ENCODE measurements around the gene ARHGAP21.

The ARHGAP21 gene

DNA sequence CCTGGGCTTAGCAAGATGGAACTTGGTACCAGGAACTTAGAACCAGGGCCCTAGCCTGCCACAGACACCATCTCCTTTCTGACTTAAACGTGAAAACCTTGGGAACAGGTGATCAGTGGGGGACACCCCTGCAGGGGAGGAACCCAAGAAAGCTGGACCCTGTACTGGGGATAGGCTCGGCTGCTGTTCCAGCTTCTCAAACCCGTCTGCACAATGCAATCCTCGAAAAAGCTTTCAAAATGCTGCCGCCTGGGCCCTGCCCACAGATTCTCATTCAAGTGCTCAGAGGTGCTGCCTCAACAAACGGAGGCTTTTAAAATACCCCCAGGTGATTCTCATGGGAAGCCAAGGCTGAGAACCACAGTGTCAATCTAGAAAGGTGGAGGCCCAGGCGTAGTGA, 169.7 kb downstream of the ARHGAP21 start:
- Histone ChIP-seq H4K20me1 (no peaks in the 10 kb centered on the region), H3K9me3 (no peaks in the 10 kb centered on the region), H3K27me3 (no peaks in the 10 kb centered on the region), H3K27ac (no peak overlapping the region), H3K4me1 (peaks cover 12% of the 10 kb centered on the region), H3K4me2 (no peak overlapping the region), H3K4me3 (no peak overlapping the region), H3K9ac (no peak overlapping the region), H3K36me3 (no peaks in the 10 kb centered on the region)
- no peak for TF ChIP-seq Cebpa-rat (IDR thresholded peaks at IDR 0.05)

- H4K20me1 ChIP-seq: no peaks in the 10 kb centered on the region
- H3K9ac ChIP-seq: no peak overlapping the region
- no peak for TF ChIP-seq Cebpa-rat (IDR thresholded peaks at IDR 0.05)
- H3K27me3 ChIP-seq: no peaks in the 10 kb centered on the region
- no peak overlapping the region for H3K4me3 ChIP-seq
- no peaks in the 10 kb centered on the region for H3K9me3 ChIP-seq
- peaks cover 12% of the 10 kb centered on the region for H3K4me1 ChIP-seq
- H3K27ac ChIP-seq: no peak overlapping the region
- no peaks in the 10 kb centered on the region for H3K36me3 ChIP-seq
- no peak overlapping the region for H3K4me2 ChIP-seq
Observed at GRCh38 chr10:24553051-24553612, 170.6 kb downstream of the ARHGAP21 start.

DNA sequence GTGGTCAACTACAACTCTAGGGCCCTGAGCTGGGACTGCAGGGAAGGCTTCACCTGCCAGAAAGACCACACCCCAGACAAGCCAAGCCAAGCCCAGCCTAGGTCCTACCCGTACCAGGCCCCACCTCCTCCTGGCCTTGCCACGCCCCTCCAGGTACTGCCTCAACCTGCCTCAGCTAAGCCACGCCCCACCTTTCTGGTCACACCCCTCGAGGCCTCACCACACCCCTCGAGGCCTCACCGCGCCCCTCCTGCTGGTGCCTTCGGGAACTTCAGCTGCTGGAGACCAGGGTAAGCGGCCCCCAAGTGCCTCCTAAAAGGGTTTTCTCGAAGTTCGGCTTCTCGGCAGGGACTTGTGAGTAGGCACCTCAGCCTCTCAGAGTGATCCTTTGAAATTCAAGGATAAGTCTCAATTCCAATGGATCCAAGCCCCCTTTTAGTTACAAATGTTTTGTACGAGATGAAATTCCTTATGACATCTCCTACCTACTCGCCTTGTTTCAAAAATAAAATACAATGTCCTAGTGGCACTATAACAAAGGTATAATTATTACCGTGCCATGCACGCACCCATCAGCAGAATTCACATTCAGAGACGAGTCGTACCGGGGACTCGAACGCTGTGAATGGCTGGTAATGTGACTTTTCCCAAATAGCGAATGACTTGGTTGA, 171.2 kb downstream of the ARHGAP21 start:
- no peak for TF ChIP-seq Cebpa-rat (IDR thresholded peaks at IDR 0.05)
- no peaks in the 10 kb centered on the region for H4K20me1 ChIP-seq
- no peak overlapping the region for H3K9ac ChIP-seq
- no peaks in the 10 kb centered on the region for H3K27me3 ChIP-seq
- peaks cover 12% of the 10 kb centered on the region for H3K4me1 ChIP-seq
- no peaks in the 10 kb centered on the region for H3K9me3 ChIP-seq
- no peaks in the 10 kb centered on the region for H3K36me3 ChIP-seq
- no peak overlapping the region for H3K4me3 ChIP-seq
- no peak overlapping the region for H3K27ac ChIP-seq
- H3K4me2 ChIP-seq: no peak overlapping the region

- no peaks in the 10 kb centered on the region for H3K36me3 ChIP-seq
- H3K27me3 ChIP-seq: no peaks in the 10 kb centered on the region
- H4K20me1 ChIP-seq: no peaks in the 10 kb centered on the region
- no peak overlapping the region for H3K4me2 ChIP-seq
- H3K9me3 ChIP-seq: no peaks in the 10 kb centered on the region
- no peak for TF ChIP-seq Cebpa-rat (IDR thresholded peaks at IDR 0.05)
- H3K27ac ChIP-seq: no peak overlapping the region
- no peak overlapping the region for H3K4me3 ChIP-seq
- peaks cover 3% of the 10 kb centered on the region for H3K4me1 ChIP-seq
- no peak overlapping the region for H3K9ac ChIP-seq
Observed at GRCh38 chr10:24551161-24551560, 172.5 kb downstream of the ARHGAP21 start.

DNA sequence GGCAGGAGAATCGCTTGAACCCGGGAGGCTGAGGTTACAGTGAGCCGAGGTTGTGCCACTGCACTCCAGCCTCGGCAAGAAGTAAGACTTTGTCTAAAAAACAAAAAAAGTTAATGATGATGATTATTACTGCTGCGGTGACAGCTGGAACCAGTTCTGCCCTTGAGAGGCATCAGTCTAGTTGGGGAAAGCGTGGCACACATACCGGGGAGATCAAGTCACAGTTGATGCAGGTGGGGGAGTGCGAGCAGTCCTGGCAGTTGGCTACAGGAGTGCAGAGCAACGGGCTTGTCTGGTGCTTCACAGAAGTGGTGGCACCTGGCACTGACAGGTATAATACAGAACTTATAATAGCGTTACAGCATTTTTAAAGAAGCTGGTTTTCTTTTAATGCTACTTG, 173.0 kb downstream of the ARHGAP21 start:
- Histone ChIP-seq H3K9me3 (no peaks in the 10 kb centered on the region), H3K27me3 (no peaks in the 10 kb centered on the region), H3K4me2 (no peak overlapping the region), H3K36me3 (no peaks in the 10 kb centered on the region), H3K27ac (no peak overlapping the region), H3K4me3 (no peak overlapping the region), H3K9ac (no peak overlapping the region), H3K4me1 (no peaks in the 10 kb centered on the region), H4K20me1 (no peaks in the 10 kb centered on the region)
- no peak for TF ChIP-seq Cebpa-rat (IDR thresholded peaks at IDR 0.05)

- H3K4me1 ChIP-seq: no peaks in the 10 kb centered on the region
- H3K27me3 ChIP-seq: no peaks in the 10 kb centered on the region
- TF ChIP-seq Cebpa-rat (IDR thresholded peaks at IDR 0.05): no peak
- H3K9me3 ChIP-seq: no peaks in the 10 kb centered on the region
- no peak overlapping the region for H3K9ac ChIP-seq
- H3K4me2 ChIP-seq: no peak overlapping the region
- H3K4me3 ChIP-seq: no peak overlapping the region
- no peak overlapping the region for H3K27ac ChIP-seq
- no peaks in the 10 kb centered on the region for H3K36me3 ChIP-seq
- no peaks in the 10 kb centered on the region for H4K20me1 ChIP-seq
Observed at GRCh38 chr10:24545585-24545984, 178.1 kb downstream of the ARHGAP21 start.

DNA sequence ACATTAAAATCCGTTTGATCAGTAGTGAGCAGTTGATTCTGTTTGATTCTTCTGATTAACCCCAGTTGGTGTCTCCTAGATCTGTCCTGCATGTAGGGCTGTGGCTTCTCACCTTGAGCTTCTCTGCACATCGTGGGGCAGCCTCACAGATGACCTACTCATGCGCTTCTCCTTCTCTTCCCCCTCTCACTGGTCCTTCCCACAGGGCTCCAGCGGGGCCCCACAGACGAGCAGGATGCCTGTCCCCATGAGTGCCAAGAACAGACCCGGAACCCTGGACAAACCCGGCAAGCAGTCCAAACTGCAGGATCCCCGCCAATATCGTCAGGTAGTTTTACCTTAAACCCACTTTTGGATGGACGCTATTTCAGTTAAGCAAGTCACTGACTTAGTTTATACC, 178.9 kb downstream of the ARHGAP21 start:
- no peak overlapping the region for H3K4me2 ChIP-seq
- no peaks in the 10 kb centered on the region for H3K36me3 ChIP-seq
- H3K9ac ChIP-seq: no peak overlapping the region
- H3K9me3 ChIP-seq: no peaks in the 10 kb centered on the region
- no peak for TF ChIP-seq Cebpa-rat (IDR thresholded peaks at IDR 0.05)
- H4K20me1 ChIP-seq: no peaks in the 10 kb centered on the region
- H3K27ac ChIP-seq: no peak overlapping the region
- no peaks in the 10 kb centered on the region for H3K27me3 ChIP-seq
- no peaks in the 10 kb centered on the region for H3K4me1 ChIP-seq
- H3K4me3 ChIP-seq: no peak overlapping the region

- no peak overlapping the region for H3K9ac ChIP-seq
- no peak for TF ChIP-seq Cebpa-rat (IDR thresholded peaks at IDR 0.05)
- no peaks in the 10 kb centered on the region for H3K9me3 ChIP-seq
- no peak overlapping the region for H3K27ac ChIP-seq
- no peaks in the 10 kb centered on the region for H3K36me3 ChIP-seq
- H3K27me3 ChIP-seq: no peaks in the 10 kb centered on the region
- H3K4me3 ChIP-seq: no peak overlapping the region
- H4K20me1 ChIP-seq: no peaks in the 10 kb centered on the region
- H3K4me2 ChIP-seq: no peak overlapping the region
- no peaks in the 10 kb centered on the region for H3K4me1 ChIP-seq
Observed at GRCh38 chr10:24542314-24543270, 181.1 kb downstream of the ARHGAP21 start.

DNA sequence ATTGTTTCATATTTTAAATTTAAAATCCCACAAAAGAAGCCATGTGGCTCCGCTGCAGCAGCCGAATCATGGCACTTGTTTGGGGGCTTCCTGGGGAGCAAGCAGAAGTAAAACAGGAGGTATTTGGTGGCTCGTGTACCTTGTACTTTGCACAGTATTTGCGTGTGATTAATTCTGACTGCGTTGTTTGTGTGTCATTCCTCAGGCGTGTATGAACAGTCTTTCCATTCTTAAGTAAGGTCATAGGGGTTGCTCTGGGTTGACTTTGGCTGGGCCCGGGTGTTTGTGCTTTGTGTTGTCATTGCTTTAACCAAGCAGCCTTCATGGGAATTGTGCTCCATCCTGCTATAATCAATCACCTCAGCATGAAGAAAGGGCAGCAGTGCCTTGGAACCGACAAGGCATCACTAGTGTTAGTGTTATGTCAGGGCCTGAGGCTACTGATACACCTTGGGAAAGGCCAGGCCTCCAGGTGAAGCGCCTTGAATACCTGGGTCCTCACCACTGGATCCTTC, 182.4 kb downstream of the ARHGAP21 start:
- Histone ChIP-seq H3K27me3 (no peaks in the 10 kb centered on the region), H3K4me2 (no peak overlapping the region), H3K27ac (no peak overlapping the region), H3K9me3 (no peaks in the 10 kb centered on the region), H3K4me3 (no peak overlapping the region), H3K4me1 (no peaks in the 10 kb centered on the region), H3K36me3 (no peaks in the 10 kb centered on the region), H3K9ac (no peak overlapping the region), H4K20me1 (no peaks in the 10 kb centered on the region)
- no peak for TF ChIP-seq Cebpa-rat (IDR thresholded peaks at IDR 0.05)

DNA sequence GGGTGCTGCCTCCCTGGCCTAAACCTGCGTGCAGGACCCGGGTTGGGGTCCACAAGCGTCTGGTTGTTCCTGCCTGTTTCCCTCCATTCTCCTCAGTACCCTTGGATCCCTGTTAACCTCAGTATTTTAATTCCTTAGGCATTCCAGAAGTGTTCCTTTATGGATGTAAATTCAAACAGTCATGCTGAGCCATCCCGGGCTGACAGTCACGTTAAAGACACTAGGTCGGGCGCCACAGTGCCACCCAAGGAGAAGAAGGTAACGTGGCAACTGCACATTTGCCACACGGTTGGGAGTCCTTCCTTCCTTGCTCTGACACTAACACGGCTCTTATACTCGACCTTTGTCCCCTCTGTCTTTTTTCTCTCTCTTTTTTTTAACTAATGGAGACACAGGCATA, 187.1 kb downstream of the ARHGAP21 start:
- Histone ChIP-seq H4K20me1 (no peaks in the 10 kb centered on the region), H3K9me3 (no peaks in the 10 kb centered on the region), H3K4me2 (no peak overlapping the region), H3K4me3 (no peak overlapping the region), H3K4me1 (no peaks in the 10 kb centered on the region), H3K36me3 (peaks cover 26% of the 10 kb centered on the region), H3K27me3 (no peaks in the 10 kb centered on the region), H3K9ac (no peak overlapping the region), H3K27ac (no peak overlapping the region)
- TF ChIP-seq Cebpa-rat (IDR thresholded peaks at IDR 0.05): no peak

All from BLaER1 (cell line).